GM12892 (cell line): Measurements from ENCODE around the gene FSIP1.

ENCODE experiments used
- DNase-seq: peaks from one replicate; pipeline ENCODE4 v3.0.0; 2011; ENCODE audit not compliant: insufficient read length
- FAIRE-seq: peaks from 2 replicates; lab custom pipeline; 2011; peaks lifted over from hg19 to GRCh38; lab: Jason Lieb, UNC
- POLR2A ChIP-seq: IDR thresholded peaks from 2 replicates; pipeline ENCODE4 v1.6.1; 2011; ENCODE audit warnings: low read depth, low read length, control low read depth
- POLR2AphosphoS5 ChIP-seq: IDR thresholded peaks from 2 replicates; pipeline ENCODE4 v1.6.1; 2011; ENCODE audit warnings: low read depth, low read length, control low read depth
- TAF1 ChIP-seq: IDR thresholded peaks from 2 replicates; pipeline ENCODE4 v1.6.1; 2011; ENCODE audit warnings: low read depth, mild to moderate bottlenecking, control low read depth, low read length, borderline replicate concordance

The FSIP1 gene

DNA sequence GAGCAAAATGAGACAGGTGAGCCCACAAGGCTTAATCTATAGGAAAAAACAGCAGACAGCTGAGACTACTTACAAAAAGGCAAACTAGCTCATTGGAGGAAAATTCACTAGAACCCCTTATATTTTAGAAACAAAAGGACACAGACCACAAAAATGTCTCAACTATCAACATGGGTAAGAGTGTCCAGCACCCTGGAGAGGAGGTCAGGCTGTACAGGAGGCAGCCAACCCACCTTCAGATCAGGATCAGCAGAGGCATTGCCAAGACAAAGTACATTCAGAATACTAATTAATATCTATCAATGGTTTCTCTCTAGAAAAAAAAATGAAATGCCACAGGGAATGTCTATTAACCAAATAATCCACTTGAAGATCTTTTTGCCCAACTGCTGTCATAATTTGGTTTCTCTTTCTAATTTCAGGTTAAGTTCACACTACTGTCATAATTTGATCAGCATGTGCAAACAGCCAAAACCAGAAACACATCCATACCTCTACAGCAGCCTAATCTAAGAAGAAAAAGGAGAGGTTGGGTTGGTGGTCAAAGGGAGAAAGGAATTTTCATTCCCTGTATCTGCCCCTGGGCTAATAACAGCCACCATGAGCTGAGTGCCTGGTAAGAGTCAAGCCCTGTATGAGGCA lies 227.8 kb downstream of the FSIP1 start:
- no peak for FAIRE-seq
- no peak for TF ChIP-seq POLR2AphosphoS5
- TF ChIP-seq POLR2A: no peak
- DNase-seq: no peak

DNA sequence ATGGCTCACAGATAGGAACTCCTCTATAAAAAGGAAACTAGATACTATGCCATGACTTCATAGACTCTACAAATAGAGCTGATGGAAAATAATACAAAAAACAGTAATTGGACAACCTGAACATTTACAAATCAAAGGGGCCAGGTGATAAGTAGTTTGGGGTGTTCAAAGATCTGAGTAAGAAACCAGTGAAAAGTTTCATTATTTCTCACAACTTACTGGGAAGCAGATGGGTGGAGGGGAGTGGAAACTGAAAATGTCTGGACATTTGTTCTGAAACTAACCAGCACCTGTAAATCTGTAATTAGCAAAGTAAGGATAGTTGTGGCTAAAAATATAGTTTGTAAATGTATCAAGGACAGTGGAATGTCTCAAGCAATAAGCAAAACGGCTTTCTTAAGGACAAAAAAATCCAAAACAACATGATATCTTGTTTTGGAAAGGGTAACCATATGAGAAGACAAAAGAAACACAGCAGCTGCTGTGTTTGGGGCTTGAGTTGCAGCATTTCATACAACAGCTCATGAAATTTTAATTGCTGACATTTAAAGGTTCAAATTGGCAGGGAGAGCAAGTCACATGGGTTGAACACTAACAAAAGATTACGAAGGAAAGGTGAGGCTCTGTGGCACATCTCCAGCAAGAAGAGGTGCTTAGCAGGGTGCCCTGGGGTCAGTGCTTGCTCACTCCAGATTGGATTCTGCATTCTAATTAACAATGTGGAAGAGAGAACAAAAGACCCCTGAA lies 228.5 kb downstream of the FSIP1 start:
- FAIRE-seq (no peak), DNase-seq (no peak)
- no peak for TF ChIP-seq TAF1
- no peak for TF ChIP-seq POLR2A
- TF ChIP-seq POLR2AphosphoS5: no peak

DNA sequence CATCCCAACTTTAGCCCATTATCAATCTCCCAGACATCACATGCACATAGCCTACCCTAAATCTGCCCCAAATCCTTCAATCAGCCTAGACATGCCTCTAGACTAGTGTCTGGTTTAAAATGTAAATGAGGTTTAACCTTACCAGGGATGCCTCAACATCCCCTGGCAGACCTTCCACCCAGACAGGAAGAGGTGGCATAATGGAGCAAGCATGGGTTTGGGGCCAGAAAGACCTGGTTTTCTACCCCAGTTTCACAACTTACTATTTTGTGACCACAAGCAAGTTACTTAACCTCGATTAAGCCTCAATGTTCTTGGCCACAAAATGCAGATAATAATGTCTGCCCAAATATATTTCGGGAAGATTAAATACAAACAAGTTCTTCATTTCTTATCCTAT lies 230.1 kb downstream of the FSIP1 start:
- TF ChIP-seq POLR2A (no peak), POLR2AphosphoS5 (no peak), TAF1 (no peak)
- DNase-seq (no peak), FAIRE-seq (no peak)

DNA sequence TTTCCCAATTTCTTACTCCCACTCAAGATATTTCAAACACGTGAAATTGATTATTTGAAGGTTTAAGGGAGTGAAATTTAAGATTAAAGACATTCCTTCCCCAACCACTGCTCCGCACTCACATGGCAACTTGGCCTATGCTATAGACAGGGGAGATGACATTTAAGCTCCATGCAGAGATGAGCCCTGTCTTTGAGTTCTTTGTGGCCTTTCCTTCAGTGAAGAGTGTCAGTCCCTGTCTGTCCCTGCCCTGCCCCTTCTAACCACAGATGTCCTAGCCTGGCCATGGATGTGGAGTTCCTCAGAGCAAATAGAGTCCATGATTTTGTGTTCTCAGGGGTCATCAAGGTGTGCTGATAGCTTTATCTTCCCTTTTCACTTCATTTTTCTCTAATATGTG lies 231.2 kb downstream of the FSIP1 start:
- no peak for TF ChIP-seq TAF1
- no peak for TF ChIP-seq POLR2A
- TF ChIP-seq POLR2AphosphoS5: no peak
- DNase-seq: no peak
- FAIRE-seq: no peak
